Measurements from ENCODE around the gene RASL12.
A peak's percentile ranks its signal among the peaks of the same experiment; 100 is the strongest.
"Not testable (repeated sequence)": the region's sequence is repeated elsewhere in the genome, so short reads cannot be mapped to it uniquely, and the experiment has no call there.

RASL12 gene

GRCh38 chr15:65054333-65055200, 13.2 kb downstream of the RASL12 start:
- DNase-seq: peak; percentile 66 to 67

DNA sequence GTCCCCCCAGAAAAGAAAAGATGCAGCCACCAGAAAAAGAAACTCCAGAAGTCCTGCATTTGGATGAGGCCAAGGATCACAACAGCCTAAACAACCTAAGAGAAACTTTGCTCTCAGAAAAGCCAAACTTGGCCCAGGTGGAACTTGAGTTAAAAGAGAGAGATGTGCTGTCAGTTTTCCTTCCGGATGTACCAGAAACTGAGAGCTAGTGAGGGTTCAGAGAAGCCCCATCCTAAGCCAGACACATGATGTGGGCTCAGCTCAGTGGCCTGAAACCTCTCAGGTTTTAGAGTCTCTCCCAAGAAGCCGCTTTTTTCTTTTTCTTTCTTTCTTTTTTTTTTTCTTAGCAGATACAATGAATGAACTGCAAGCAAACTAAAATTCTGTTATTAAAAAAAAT, 14.8 kb downstream of the RASL12 start:
- no peak for DNase-seq

- no peak for DNase-seq
These were observed 16.5 kb downstream of the RASL12 start for GRCh38 chr15:65051266-65051665.

DNA sequence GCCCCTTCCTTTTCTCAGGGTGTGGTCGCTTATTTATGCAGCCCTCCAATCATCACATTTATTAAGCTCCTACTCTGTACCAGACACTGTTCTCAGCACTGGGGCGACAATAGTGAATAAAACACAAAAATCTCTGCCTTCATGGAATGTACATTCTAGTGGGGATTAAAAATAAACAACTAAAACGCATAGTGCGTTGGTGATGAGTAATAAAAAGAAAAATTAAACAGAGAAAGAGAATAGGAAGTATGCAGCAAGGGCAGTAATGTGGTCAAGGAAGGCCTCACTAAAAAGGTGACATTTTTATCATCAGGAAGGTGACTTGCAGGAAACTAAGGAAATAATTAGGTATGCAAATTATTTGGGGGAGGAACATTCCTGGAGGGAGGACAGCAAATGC, 17.5 kb downstream of the RASL12 start:
- DNase-seq: no peak

DNA sequence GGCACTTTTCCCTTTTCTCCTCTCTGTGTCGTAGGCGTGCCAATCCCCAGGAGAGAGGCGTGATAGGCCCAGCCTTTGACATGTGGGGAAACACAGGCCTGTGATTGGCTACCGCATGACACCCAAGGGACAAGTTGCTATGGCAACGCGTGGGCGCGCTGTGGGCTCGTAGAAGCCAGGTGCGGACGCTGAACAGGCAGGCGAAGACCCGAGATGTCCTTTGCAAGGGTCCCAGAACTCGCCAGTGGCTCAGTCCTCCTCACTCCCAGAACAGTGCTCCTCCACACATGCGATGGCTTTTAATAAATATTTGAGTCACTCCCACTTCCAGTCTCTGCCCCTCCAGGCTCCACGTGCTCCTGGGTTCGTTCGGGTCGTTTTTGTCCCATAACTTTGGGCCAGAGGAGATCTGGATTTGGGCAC, 18.4 kb downstream of the RASL12 start:
- peak; percentile 100 for DNase-seq

GRCh38 chr15:65048241-65048640, 19.6 kb downstream of the RASL12 start:
- no peak for DNase-seq

DNA sequence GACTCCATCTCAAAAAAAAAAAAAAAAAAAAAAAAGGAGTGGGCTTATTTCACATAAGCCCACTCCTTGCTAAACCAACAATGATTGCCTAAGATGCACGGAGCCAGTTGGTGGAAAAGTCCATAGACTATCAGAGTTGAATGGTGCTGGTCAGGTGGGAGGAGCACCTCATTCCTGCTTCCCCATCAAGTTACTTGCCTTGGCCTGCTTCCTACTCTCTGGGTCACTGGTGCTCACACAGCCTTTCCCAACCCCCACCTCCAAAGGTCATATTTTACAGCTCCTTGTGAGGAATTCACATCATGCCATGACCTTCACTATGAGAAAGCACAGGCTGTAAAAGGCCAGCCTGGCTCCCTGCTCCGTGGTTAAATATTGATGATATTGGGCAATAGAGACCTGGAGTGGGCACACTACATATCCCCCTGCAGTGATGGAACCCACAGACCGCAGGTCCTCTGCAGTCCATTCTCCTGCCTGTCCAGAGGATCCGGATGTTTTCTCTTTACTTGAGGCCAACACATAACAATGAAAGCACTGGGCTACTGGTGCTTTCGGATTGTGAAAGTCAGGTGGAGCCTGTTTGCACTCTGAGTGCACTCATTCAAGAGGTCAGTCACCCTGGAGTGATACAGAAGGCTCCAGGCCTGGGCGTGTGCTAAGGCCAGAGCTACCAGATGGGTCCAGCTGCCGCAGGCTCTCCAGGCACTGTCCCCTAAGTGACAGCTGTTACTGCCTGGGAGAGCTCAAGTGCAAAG, 22.9 kb downstream of the RASL12 start, which contains the start of gene SLC51B:
Gene SLC51B, plus strand, starts transcription at position 664 of the 758 bp plus-strand sequence. CDS start 4,618 bp downstream, outside the sequence.
- DNase-seq: peak; percentile 77 to 82

- not testable (repeated sequence) for DNase-seq
These were observed 23.6 kb downstream of the RASL12 start for GRCh38 chr15:65044218-65044617.

GRCh38 chr15:65042776-65043327, 24.9 kb downstream of the RASL12 start:
- no peak for DNase-seq

DNA sequence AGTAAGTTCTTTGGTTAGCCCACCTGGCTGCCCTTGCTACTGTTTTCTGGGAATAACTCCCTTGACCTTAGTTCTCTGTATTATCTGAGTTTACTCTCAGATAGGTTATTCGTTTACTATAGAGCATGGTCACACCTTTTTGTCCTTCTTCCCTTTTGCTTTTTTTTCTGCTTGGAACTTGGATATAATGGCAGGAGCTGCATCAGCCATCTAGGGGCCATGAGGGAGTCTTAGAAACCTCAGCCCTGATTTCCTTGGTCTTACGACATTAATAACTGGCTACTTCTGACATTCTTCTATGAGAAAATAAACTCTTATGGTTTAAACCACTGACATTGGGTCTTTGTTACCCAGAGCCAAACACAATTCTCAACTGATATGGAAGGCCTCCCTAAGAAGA, 26.0 kb downstream of the RASL12 start:
- DNase-seq: no peak

DNA sequence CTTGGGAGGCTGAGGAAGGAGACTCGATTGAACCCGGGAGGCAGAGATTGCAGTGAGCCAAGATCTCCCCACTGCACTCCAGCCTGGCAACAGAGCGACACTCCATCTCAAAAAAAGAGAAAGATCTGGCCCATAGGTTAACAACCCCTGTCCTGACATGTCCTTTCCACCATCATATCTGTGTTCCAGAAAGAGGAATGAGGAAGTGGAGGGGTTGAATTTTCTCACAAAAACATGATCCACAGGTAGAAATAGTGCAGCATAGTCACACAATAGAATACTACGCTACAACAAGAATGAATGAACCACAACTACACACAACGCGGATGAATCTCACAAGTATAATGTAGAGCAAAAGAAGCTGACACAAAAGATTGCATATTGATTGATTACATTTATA, 27.3 kb downstream of the RASL12 start:
- no peak for DNase-seq

- DNase-seq: no peak
These were observed 29.0 kb downstream of the RASL12 start for GRCh38 chr15:65038836-65039235.

DNA sequence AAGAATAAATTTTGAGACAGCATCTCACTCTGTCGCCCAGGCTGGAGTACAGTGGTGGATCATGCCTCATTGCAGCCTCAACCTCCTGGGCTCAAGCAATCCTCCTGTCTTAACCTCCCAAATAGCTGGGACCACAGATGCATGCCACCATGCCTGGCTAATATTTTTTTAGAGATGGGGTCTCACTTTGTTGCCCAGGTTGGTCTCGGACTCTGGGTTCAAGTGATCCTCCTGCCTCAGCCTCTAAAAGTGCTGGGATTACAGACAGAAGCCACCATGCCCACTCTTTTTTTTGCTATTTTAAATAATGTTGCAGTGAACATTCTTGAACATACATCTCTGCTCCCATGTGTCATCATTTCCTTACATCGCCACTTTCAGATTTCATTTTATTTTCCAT, 29.4 kb downstream of the RASL12 start:
- DNase-seq: no peak

GRCh38 chr15:65037309-65037708, 30.5 kb downstream of the RASL12 start:
- no peak for DNase-seq

DNA sequence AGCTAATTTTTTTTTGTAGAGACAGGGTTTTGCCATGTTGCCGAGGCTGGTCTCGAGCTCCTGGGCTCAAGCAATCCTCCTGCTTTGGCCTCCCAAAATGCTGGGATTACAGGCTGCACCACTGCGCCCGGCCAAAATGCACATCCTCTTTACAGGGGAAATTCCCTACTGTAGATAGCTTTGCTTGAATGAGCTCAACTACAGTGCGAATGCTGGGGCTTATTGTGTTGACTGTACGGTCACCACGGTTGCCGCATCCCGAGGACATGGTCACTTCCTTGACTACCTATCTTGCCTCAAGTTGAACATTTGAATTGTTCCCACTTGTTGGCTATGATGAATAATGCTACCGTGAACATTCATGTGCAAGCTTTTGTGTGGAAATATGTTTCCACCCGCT, 33.1 kb downstream of the RASL12 start:
- DNase-seq: no peak

DNA sequence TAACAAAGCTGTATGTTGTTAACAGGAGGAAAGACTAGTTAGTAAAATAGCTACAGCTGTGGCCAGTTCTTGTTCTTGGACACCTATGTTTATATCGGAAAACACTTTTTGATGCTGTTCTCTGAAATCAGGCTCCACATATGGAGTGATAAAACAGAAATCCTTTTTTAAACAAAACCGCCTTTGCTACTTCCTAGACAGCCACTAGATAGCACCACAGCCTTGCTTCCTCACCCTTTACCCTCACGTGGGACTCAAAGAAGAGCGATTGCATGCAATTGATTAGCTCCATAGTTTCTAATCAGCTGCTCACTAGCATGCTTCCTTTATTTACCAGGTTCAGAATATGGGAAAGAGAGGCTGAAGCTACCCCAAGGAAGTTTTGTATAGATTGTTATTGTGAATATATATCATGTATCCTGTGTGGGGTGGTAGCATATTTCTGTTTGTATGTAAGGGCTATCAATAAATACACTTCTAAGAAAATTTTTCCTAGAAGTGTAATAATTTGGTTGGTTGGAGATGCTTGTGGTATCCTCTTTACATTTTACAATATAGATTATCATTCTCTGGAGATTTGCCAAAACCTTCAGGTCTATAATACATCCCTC, 34.0 kb downstream of the RASL12 start:
- peak; percentile 53 to 57 for DNase-seq

DNA sequence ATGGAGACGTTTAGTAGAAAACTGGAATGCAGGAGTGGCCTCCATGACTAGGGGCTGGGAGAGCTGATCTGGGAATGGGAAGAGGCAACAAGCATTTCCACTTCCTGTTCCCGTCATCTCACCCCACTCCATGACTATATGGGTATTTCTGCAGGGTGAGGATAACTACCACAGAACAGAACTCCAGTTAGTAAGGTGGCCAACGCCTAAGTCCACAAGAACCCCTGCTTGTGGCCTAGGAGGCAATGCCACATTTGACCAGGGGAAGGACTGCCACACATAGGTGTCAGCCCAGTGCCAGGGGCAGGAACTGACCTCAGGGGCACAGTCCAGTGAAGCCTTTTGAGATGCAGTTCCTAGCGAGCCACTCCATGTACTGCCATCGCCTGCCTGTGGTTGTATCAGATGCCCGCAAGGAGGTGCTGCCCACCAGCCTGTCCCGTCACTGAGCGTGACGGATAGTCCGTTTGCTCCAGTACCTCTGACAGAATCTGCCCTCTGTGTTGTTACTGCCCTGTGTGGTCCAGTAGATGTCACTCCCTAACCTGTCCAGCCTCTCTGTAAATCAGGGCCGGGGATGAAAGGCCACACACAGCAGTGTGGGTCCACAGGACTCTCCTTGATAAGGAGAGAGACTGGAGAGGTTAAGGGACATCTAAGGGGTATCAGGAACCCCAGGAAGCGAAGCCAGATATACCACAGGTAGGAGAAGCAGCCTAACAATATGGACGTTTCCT, 34.8 kb downstream of the RASL12 start:
- DNase-seq: peak; percentile 91 to 93

- DNase-seq: no peak
These were observed 38.0 kb downstream of the RASL12 start for GRCh38 chr15:65029736-65030208.

DNA sequence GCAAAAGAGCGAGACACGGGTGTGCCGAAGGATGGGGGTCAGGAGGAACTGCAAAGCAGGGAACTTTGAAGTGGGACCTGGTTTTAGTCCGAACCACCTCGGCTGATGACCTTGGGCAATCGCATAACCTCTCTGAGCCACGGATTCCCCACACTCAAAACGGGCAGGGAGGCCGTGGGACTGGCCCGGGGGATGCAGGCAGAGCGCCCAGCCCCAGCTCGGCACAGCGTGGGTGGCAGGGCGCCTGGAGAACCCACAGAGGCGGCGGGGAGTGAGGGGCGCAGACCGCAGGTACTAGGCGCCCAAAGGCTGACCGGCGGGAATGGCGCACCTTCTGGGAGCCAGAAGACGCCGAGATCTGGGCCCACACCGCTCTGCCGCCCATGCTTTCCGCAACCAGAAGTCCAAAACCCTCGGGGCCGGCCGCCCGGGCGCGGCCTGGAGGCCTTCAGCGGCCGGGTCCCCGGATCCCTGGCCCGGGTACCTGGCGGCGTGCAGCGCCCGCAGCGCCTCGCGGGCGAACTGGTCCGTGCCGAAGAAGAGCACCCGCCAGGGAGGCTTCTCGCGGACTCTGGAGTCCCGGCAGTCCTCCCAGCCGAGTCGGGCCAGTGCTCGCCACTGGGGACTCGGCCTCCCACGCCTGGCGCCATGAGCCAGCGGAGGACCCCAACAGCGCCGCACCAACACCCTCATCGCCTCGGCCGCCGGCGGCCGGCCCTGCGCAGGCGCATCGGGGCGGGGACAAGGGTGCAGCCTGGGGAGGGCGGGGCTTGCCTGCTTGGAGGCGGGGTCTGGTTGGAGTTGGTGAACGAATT, 38.7 kb downstream of the RASL12 start, which contains the start of gene MTFMT:
Gene MTFMT, minus strand, starts transcription at position 719 of the 815 bp plus-strand sequence. Its CDS starts 26 bp downstream, at position 693.
- peak; percentile 80 to 82 for DNase-seq

- DNase-seq: no peak
These were observed 39.5 kb downstream of the RASL12 start for GRCh38 chr15:65028338-65028737.

DNA sequence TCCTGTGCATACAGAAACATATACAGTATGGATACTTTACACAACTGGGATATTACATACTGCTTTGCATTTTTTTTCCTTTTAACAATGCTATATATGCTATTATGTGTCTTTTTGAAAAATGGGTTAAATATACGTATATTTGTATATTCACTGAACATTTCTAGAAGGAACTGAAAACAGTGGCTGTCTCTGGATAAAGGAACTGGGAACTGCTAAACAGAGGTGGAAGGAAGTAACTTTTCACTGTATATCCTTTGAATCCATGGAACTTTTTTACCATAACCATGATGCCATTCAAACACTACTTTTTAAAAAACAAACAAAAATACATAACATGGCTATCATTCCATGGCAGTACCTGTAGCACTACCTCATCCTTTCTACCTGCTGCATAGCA, 40.2 kb downstream of the RASL12 start:
- DNase-seq: no peak
